ENCODE results near the gene SETD2. TPM values are rescaled to one million over a fixed set of nuclear protein-coding genes. Genes with fewer than 3 reads are reported as not detected.
"Not testable (repeated sequence)": the region's sequence is repeated elsewhere in the genome, so short reads cannot be mapped to it uniquely, and the experiment has no call there.

Gene SETD2, protein sequence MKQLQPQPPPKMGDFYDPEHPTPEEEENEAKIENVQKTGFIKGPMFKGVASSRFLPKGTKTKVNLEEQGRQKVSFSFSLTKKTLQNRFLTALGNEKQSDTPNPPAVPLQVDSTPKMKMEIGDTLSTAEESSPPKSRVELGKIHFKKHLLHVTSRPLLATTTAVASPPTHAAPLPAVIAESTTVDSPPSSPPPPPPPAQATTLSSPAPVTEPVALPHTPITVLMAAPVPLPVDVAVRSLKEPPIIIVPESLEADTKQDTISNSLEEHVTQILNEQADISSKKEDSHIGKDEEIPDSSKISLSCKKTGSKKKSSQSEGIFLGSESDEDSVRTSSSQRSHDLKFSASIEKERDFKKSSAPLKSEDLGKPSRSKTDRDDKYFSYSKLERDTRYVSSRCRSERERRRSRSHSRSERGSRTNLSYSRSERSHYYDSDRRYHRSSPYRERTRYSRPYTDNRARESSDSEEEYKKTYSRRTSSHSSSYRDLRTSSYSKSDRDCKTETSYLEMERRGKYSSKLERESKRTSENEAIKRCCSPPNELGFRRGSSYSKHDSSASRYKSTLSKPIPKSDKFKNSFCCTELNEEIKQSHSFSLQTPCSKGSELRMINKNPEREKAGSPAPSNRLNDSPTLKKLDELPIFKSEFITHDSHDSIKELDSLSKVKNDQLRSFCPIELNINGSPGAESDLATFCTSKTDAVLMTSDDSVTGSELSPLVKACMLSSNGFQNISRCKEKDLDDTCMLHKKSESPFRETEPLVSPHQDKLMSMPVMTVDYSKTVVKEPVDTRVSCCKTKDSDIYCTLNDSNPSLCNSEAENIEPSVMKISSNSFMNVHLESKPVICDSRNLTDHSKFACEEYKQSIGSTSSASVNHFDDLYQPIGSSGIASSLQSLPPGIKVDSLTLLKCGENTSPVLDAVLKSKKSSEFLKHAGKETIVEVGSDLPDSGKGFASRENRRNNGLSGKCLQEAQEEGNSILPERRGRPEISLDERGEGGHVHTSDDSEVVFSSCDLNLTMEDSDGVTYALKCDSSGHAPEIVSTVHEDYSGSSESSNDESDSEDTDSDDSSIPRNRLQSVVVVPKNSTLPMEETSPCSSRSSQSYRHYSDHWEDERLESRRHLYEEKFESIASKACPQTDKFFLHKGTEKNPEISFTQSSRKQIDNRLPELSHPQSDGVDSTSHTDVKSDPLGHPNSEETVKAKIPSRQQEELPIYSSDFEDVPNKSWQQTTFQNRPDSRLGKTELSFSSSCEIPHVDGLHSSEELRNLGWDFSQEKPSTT (N-terminal part only)
- polyA plus RNA-seq (2013, experiment 1 of 2; ENCODE audit: insufficient read length) = 35.7 TPM
- 31.4 TPM for polyA plus RNA-seq (2013, experiment 2 of 2; ENCODE audit: insufficient read length)

DNA sequence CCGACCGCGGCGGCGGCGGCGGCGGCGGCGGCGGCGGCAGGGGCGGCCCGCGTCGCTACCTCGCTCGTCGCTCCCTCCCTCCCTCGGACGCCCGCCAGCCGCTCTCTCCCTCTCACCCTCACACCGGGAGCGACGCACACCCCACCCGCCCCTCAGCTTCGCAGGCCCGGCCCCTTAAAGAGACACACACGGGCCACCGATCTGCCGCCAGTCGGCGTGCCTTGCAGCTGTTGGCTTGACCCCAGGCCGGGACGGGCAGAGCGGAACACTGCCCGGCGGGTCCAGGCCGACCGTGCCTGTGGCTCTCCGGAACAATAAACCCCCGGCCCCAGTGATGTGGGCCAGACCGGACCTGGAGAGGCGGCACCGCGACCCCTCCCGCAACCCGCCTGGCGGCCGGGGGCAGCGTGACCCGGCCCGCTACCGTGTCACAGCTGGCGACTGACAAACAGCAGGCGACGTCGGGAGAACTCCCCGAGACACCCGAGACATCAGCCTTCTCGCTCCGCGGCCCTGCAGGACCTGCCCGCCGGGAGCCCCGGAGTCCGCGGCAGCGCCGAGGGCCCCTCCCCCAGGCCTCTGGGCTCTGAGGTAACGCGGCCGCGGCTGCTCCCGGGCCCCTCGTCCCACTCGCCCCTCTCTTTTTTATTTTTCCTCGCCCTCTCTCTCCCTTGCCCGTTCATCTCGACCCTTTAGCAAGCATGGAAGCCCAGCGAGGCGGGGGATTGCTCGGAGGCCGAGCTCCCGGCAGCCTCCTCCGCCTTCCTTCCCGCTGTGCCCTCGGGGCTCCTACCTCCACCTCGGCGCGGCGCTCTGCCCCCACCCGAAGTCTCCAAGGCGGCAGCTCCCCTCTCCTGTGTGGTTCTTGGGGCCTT is at the start of gene SETD2:
SETD2 (minus strand) TSS at position 107 of the 875 bp plus-strand sequence. CDS start 189 bp downstream, outside the sequence.
- peak; percentile 94 for DNase-seq

GRCh38 chr3:47210863-47211405 is 47.0 kb upstream of the SETD2 start:
- DNase-seq = no peak

GRCh38 chr3:47206022-47206421 is 42.1 kb upstream of the SETD2 start:
- DNase-seq = not testable (repeated sequence)

DNA sequence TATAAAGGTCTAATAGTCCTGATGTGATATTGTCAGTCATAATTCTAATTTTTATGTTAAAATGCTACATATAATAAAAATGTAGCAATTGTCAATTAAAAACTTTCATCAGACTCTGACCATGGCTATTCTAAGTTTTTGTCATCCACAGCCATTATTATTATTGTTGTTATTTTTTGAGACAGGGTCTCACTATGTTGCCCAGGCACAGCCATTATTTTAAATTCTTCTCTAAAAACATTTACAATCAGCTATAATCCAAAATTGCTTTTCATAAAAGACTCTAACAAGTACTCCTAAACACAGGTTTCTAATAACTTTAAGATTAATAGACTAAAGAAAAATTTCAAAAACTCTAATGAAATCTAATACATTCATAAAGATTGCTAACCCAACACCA is 41.0 kb upstream of the SETD2 start:
- DNase-seq = no peak

- DNase-seq = no peak
Measured at GRCh38 chr3:47202542-47202941, 38.6 kb upstream of the SETD2 start.

- no peak for DNase-seq
Measured at GRCh38 chr3:47197287-47197686, 33.4 kb upstream of the SETD2 start.

- no peak for DNase-seq
Measured at GRCh38 chr3:47194994-47195393, 31.1 kb upstream of the SETD2 start.

DNA sequence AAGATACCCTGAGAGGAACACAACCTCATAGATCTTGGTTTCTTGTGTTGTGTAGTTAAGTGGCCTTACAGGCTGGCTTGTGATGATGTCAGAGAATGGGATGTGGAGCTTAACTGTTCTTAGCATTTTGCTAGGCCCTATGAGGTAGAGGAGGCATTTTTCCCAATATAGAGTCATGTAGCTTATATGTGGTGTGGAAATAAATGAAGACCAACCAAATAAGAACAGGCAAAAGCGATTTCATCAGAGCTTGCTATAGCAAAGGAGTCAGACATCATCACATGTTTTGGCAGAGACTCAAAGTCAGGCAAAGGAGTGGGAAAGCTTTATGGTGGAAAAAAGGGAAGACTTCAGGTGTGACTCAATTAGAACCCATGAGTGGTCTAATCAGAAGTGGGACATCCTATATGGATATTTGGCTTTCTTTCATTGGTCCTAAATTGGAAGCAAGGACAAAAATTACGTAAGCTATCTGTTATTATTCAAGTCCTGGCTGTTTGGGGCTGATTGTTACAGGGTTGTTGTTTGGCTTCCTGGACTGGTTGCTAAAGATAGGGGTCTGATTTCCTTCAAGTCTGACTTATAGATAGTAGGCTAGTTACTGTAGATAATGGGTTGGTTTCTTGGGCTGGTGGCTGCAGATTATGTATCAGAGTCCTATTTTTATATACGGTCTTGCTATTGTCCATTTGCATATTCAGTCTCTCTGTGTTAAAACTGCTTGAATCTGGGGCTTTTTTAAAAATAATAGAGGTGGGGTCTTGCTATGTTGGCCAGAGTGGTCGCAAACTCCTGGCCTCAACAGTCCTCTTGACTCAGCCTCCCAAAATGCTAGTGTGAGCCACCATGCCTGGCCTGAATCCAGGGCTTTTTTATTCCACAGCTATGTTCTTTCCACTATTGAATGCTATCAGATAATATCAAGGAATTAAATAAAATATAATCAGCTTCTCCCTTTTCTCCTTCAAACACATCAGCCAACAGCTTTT is 30.3 kb upstream of the SETD2 start:
- peak; percentile 26 for DNase-seq

GRCh38 chr3:47186285-47186684 is 22.4 kb upstream of the SETD2 start:
- no peak for DNase-seq

GRCh38 chr3:47181685-47182084 is 17.8 kb upstream of the SETD2 start:
- not testable (repeated sequence) for DNase-seq

GRCh38 chr3:47180011-47180410 is 16.1 kb upstream of the SETD2 start:
- not testable (repeated sequence) for DNase-seq

- DNase-seq = no peak
Measured at GRCh38 chr3:47176582-47176981, 12.7 kb upstream of the SETD2 start.

- peak; percentile 22 for DNase-seq
Measured at GRCh38 chr3:47163169-47164006, 525 bp downstream of the SETD2 start.

GRCh38 chr3:47162697-47163168 is 1.2 kb downstream of the SETD2 start:
- DNase-seq = peak; percentile 4

DNA sequence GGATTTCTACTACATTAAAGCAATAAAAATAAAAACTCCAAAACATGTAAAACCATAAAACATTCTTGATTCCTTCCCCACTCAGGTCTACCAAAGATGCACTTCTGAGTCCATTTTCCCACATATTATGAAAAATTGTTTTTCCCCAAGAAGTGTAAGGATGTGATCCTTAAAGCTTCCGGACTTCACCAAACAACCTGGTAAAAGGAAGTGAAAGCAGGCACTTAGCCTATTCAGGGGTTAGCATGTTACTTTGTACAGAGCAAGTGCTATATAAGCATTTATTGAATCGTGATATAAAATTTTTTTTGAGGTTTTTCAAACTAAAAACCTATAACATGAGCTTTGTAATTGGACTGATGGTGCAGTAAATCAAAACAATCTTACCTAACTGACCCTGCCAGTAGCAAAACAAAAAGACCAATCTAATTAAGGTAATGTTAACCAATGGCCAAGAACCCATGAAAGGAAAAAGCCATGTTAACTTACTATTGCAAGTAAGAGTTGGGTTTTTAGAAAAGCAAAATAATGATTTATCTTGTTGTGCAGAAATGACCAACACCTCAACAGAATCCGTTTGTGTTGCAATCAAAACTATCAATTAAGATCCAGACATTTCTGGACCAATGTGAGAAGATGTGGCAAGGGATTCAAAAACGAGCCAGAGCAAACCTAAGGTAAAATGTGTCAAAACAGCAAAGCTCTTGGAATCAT is 1.8 kb downstream of the SETD2 start:
- DNase-seq = no peak

GRCh38 chr3:47159820-47160219 is 4.1 kb downstream of the SETD2 start:
- DNase-seq = no peak

DNA sequence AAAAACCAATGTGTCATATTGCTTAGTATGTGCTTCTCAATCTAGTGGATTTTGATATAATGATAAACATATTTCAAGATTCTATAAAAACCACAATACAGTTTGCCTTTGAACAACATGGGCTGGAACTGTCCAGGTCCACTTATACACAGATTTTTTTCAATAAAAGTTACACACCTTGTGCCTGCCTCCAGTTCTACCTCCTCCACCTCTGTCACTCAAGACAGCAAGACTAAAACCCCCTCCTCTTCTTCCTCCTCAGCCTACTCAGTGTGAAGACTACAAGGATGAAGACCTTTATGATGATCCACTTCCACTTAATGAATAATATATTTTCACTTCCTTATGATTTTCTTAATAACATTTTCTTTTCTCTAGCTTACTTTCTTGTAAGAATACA is 5.7 kb downstream of the SETD2 start:
- no peak for DNase-seq

DNA sequence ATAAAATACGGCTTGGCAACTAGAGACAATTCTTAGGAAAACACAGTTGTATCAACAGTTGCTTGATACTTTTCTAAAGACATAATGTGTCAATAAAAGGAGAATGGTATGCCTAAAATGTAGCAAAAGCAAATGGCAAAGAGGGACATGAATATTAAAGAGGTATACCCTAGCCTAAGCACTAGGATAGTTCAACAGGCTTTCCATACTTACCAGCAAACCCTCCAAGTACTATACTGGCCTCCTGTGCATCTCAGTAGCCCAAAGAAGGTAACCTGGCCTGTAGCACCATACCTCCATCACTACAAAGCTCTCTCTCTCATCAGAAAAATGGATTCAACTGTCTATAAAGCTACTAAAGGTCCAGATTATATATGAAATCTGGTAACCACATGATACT is 7.5 kb downstream of the SETD2 start:
- no peak for DNase-seq

All from fibroblast of skin of abdomen (primary cell).